ENCODE results near the gene PRPH. TPM values are rescaled to one million over a fixed set of nuclear protein-coding genes. Genes with fewer than 3 reads are reported as not detected.

PRPH gene
- total RNA-seq, 2 experiments from 2014 or later = not detected

GRCh38 chr12:49293056-49293956, 1.6 kb upstream of the PRPH start:
- ChIA-PET POLR2A (interaction anchor here (0.6 to 0.9 kb wide), 2 partner anchors 50 to 56 kb away, joined by 3 read pairs; no protein-coding TSS in a partner anchor), CTCF (interaction anchor here (0.7 to 16.1 kb wide), 7 partner anchors 11 to 221 kb away, joined by 3 to 234 read pairs (median 82); partner anchors contain the start of genes C1QL4 and DNAJC22)
- DNase-seq = no peak
- intact Hi-C loops (cut with micrococcal nuclease) = no loop called here
- H3K9me3 Mint-ChIP-seq = no peaks in the 10 kb centered on the region
- H3K27ac Mint-ChIP-seq = no peak overlapping the region
- H3K4me1 Mint-ChIP-seq (ENCODE audit: low read depth) = peaks cover 12% of the 10 kb centered on the region
- no peak overlapping the region for H3K4me3 Mint-ChIP-seq
- peaks cover 41% of the 10 kb centered on the region for H3K27me3 Mint-ChIP-seq
- H3K36me3 Mint-ChIP-seq = no peaks in the 10 kb centered on the region

- CTCF ChIA-PET = interaction anchor here (0.7 to 16.1 kb wide), 12 partner anchors 10 to 818 kb away, joined by 3 to 234 read pairs (median 12); partner anchors contain the start of genes C1QL4, COX14, DNAJC22 and TROAP
- intact Hi-C loops (cut with micrococcal nuclease) = no loop called here
Measured at GRCh38 chr12:49294086-49294803, 702 bp upstream of the PRPH start.

GRCh38 chr12:49294804-49295081, 204 bp upstream of the PRPH start:
- H3K9me3 Mint-ChIP-seq = no peaks in the 10 kb centered on the region
- no peak overlapping the region for H3K27ac Mint-ChIP-seq
- H3K36me3 Mint-ChIP-seq = no peaks in the 10 kb centered on the region
- H3K27me3 Mint-ChIP-seq = peaks cover 48% of the 10 kb centered on the region
- DNase-seq = no peak
- no peak overlapping the region for H3K4me3 Mint-ChIP-seq
- ChIA-PET CTCF (interaction anchor here (0.9 to 16.1 kb wide), 14 partner anchors 9 to 817 kb away, joined by 3 to 234 read pairs (median 12); partner anchors contain the start of genes C1QL4, COX14, DNAJC22 and TROAP), POLR2A (interaction anchor here (0.6 to 1.3 kb wide), 5 partner anchors 28 to 49 kb away, joined by 3 to 4 read pairs (median 3); partner anchors contain the start of gene TROAP)
- intact Hi-C loops (cut with micrococcal nuclease) = no loop called here
- peaks cover 12% of the 10 kb centered on the region for H3K4me1 Mint-ChIP-seq (ENCODE audit: low read depth)

More at GRCh38 chr12:49294086-49294803, 702 bp upstream of the PRPH start:
- no peak for DNase-seq
- peaks cover 48% of the 10 kb centered on the region for H3K27me3 Mint-ChIP-seq
- H3K4me1 Mint-ChIP-seq (ENCODE audit: low read depth) = peaks cover 12% of the 10 kb centered on the region
- H3K36me3 Mint-ChIP-seq = no peaks in the 10 kb centered on the region
- POLR2A ChIA-PET = interaction anchor here (0.6 to 1.3 kb wide), 4 partner anchors 29 to 49 kb away, joined by 3 to 4 read pairs (median 4); partner anchors contain the start of gene TROAP
- H3K4me3 Mint-ChIP-seq = no peak overlapping the region
- H3K27ac Mint-ChIP-seq = no peak overlapping the region
- no peaks in the 10 kb centered on the region for H3K9me3 Mint-ChIP-seq

- DNase-seq = peak; percentile 75
- Mint-ChIP-seq H3K36me3 (no peaks in the 10 kb centered on the region), H3K27ac (no peak overlapping the region), H3K9me3 (no peaks in the 10 kb centered on the region), H3K4me3 (no peak overlapping the region), H3K4me1 (ENCODE audit: low read depth) (peaks cover 12% of the 10 kb centered on the region), H3K27me3 (peaks cover 51% of the 10 kb centered on the region)
- ChIA-PET POLR2A (interaction anchor here (0.5 to 2.2 kb wide), 5 partner anchors 23 to 48 kb away, joined by 3 to 7 read pairs (median 3); no protein-coding TSS in a partner anchor), CTCF (interaction anchor here (0.6 to 16.1 kb wide), 18 partner anchors 10 to 1737 kb away, joined by 3 to 234 read pairs (median 10); partner anchors contain the start of genes C1QL4, DNAJC22 and TROAP)
- intact Hi-C loops (cut with micrococcal nuclease) = loop anchor here (2.0 kb wide), 1 partner anchor 47 kb away; no protein-coding TSS in a partner anchor
Measured at GRCh38 chr12:49296034-49296835, 1.3 kb downstream of the PRPH start.

- peak; percentile 67 for DNase-seq
- H3K36me3 Mint-ChIP-seq = no peaks in the 10 kb centered on the region
- peaks cover 50% of the 10 kb centered on the region for H3K27me3 Mint-ChIP-seq
- CTCF ChIA-PET = interaction anchor here (0.6 to 16.1 kb wide), 19 partner anchors 9 to 363 kb away, joined by 3 to 234 read pairs (median 7); partner anchors contain the start of genes C1QL4, DNAJC22, KCNH3 and SPATS2
- POLR2A ChIA-PET = interaction anchor here (0.9 to 2.2 kb wide), 3 partner anchors 25 to 45 kb away, joined by 3 to 7 read pairs (median 6); partner anchors contain the start of gene TROAP
- no peaks in the 10 kb centered on the region for H3K9me3 Mint-ChIP-seq
- peak overlapping the region; percentile 13 for H3K27ac Mint-ChIP-seq
- intact Hi-C loops (cut with micrococcal nuclease) = loop anchor here (2.0 kb wide), 1 partner anchor 46 kb away; no protein-coding TSS in a partner anchor
- peaks cover 18% of the 10 kb centered on the region for H3K4me1 Mint-ChIP-seq (ENCODE audit: low read depth)
- peak overlapping the region; percentile 35 for H3K4me3 Mint-ChIP-seq
Measured at GRCh38 chr12:49296836-49297694, 2.1 kb downstream of the PRPH start.

- intact Hi-C loops (cut with micrococcal nuclease) = loop anchor here (1.0 to 2.0 kb wide), 2 partner anchors 25 to 45 kb away; no protein-coding TSS in a partner anchor
- no peak for DNase-seq
- ChIA-PET POLR2A (interaction anchor here (0.9 to 2.2 kb wide), 3 partner anchors 25 to 45 kb away, joined by 3 to 7 read pairs (median 6); partner anchors contain the start of gene TROAP), CTCF (interaction anchor here (0.6 to 16.1 kb wide), 16 partner anchors 9 to 241 kb away, joined by 3 to 234 read pairs (median 12); partner anchors contain the start of genes C1QL4, DNAJC22, KCNH3 and SPATS2)
- Mint-ChIP-seq H3K4me3 (no peak overlapping the region), H3K27me3 (peaks cover 52% of the 10 kb centered on the region), H3K4me1 (ENCODE audit: low read depth) (peaks cover 18% of the 10 kb centered on the region), H3K27ac (no peak overlapping the region), H3K9me3 (no peaks in the 10 kb centered on the region), H3K36me3 (no peaks in the 10 kb centered on the region)
Measured at GRCh38 chr12:49297695-49298060, 2.7 kb downstream of the PRPH start.

- no peaks in the 10 kb centered on the region for H3K36me3 Mint-ChIP-seq
Measured at GRCh38 chr12:49298160-49298559, 3.2 kb downstream of the PRPH start.

GRCh38 chr12:49301760-49302159, 6.8 kb downstream of the PRPH start:
- ChIA-PET POLR2A (interaction anchor here (1.3 kb wide), 1 partner anchor 21 kb away, joined by 3 read pairs; the partner anchor contains the start of gene TROAP), CTCF (interaction anchor here (0.9 to 2.4 kb wide), 3 partner anchors 10 to 46 kb away, joined by 3 to 10 read pairs (median 6); no protein-coding TSS in a partner anchor)
- Mint-ChIP-seq H3K27me3 (peaks cover 39% of the 10 kb centered on the region), H3K9me3 (no peaks in the 10 kb centered on the region), H3K36me3 (no peaks in the 10 kb centered on the region), H3K27ac (no peak overlapping the region), H3K4me3 (no peak overlapping the region), H3K4me1 (ENCODE audit: low read depth) (peaks cover 11% of the 10 kb centered on the region)
- DNase-seq = peak; percentile 77
- intact Hi-C loops (cut with micrococcal nuclease) = no loop called here

More at GRCh38 chr12:49298160-49298559, 3.2 kb downstream of the PRPH start:
- DNase-seq = peak; percentile 44
- no peak overlapping the region for H3K27ac Mint-ChIP-seq
- CTCF ChIA-PET = interaction anchor here (1.1 to 16.1 kb wide), 7 partner anchors 9 to 216 kb away, joined by 3 to 234 read pairs (median 11); partner anchors contain the start of genes C1QL4, DNAJC22 and TROAP
- intact Hi-C loops (cut with micrococcal nuclease) = loop anchor here (1.0 kb wide), 1 partner anchor 24 kb away; no protein-coding TSS in a partner anchor
- H3K9me3 Mint-ChIP-seq = no peaks in the 10 kb centered on the region
- H3K4me1 Mint-ChIP-seq (ENCODE audit: low read depth) = peaks cover 18% of the 10 kb centered on the region
- POLR2A ChIA-PET = no interaction called here
- no peak overlapping the region for H3K4me3 Mint-ChIP-seq
- H3K27me3 Mint-ChIP-seq = peaks cover 56% of the 10 kb centered on the region

- Mint-ChIP-seq H3K36me3 (no peaks in the 10 kb centered on the region), H3K9me3 (no peaks in the 10 kb centered on the region)
Measured at GRCh38 chr12:49304161-49304560, 9.2 kb downstream of the PRPH start.

More at GRCh38 chr12:49304161-49304560, 9.2 kb downstream of the PRPH start:
- peaks cover 6% of the 10 kb centered on the region for H3K4me1 Mint-ChIP-seq (ENCODE audit: low read depth)
- no peak overlapping the region for H3K27ac Mint-ChIP-seq
- H3K4me3 Mint-ChIP-seq = no peak overlapping the region
- peaks cover 25% of the 10 kb centered on the region for H3K27me3 Mint-ChIP-seq
- intact Hi-C loops (cut with micrococcal nuclease) = no loop called here
- CTCF ChIA-PET = interaction anchor here (0.6 to 4.8 kb wide), 7 partner anchors 8 to 69 kb away, joined by 3 to 15 read pairs (median 4); partner anchors contain the start of genes DNAJC22 and PRPH
- POLR2A ChIA-PET = no interaction called here
- DNase-seq = no peak
